Neuronal stem cell (in vitro differentiated cells): ENCODE measurements around the gene APBB2.

ENCODE experiments used
- DNase-seq: peaks from one replicate; pipeline ENCODE4 v3.0.0-alpha.2; 2013; ENCODE audit warnings: low spot score
- H2AFZ ChIP-seq: one replicate; pipeline ENCODE4 v1.6.1; 2013; ENCODE audit warnings: mild to moderate bottlenecking, low read length, inconsistent platforms
- H2AK5ac ChIP-seq: 2 replicates; pipeline ENCODE4 v1.6.1; 2013; ENCODE audit warnings: low read depth, mild to moderate bottlenecking, inconsistent platforms, low read length, moderate library complexity, mixed read lengths
- H2BK120ac ChIP-seq: 2 replicates; pipeline ENCODE4 v1.6.1; 2013; ENCODE audit warnings: low read depth, mild to moderate bottlenecking, inconsistent platforms, low read length, moderate library complexity, mixed read lengths
- H2BK12ac ChIP-seq: one replicate; pipeline ENCODE4 v1.6.1; 2013; ENCODE audit warnings: low read length, inconsistent platforms
- H2BK15ac ChIP-seq: 2 replicates; pipeline ENCODE4 v1.6.1; 2013; ENCODE audit warnings: mild to moderate bottlenecking, low read length, inconsistent platforms, mixed read lengths
- H2BK5ac ChIP-seq: one replicate; pipeline ENCODE4 v1.6.1; 2013; ENCODE audit warnings: inconsistent platforms, mild to moderate bottlenecking, low read length, moderate library complexity
- H3K14ac ChIP-seq: one replicate; pipeline ENCODE4 v1.6.1; 2013; ENCODE audit warnings: low read length, inconsistent platforms
- H3K18ac ChIP-seq: 2 replicates; pipeline ENCODE4 v1.6.1; 2013; ENCODE audit warnings: low read length, inconsistent platforms
- H3K23ac ChIP-seq: 2 replicates; pipeline ENCODE4 v1.6.1; 2013; ENCODE audit warnings: low read depth, mild to moderate bottlenecking, mixed read lengths, low read length, inconsistent platforms; ENCODE audit not compliant: poor library complexity
- H3K27ac ChIP-seq: replicated peaks from 3 replicates; pipeline ENCODE4 v1.5.1; 2013; ENCODE audit warnings: low read length, inconsistent platforms
- H3K27me3 ChIP-seq, 3 experiments: 2 replicates each; pipeline ENCODE4 v1.6.1; 2013; ENCODE audit warnings: low read length in 3 of 3, mild to moderate bottlenecking in 2 of 3, inconsistent platforms in 1 of 3, low read depth in 1 of 3, mixed read lengths in 1 of 3, moderate library complexity in 1 of 3; ENCODE audit not compliant: control insufficient read depth in 3 of 3, insufficient read depth in 3 of 3
- H3K36me3 ChIP-seq, 2 donors: replicated peaks in 1 of 2; 2 replicates each; pipeline ENCODE4 v1.6.1; 2013; ENCODE audit warnings: low read length in 2 of 2; ENCODE audit not compliant: control insufficient read depth in 2 of 2, insufficient read depth in 2 of 2
- H3K4ac ChIP-seq: 2 replicates; pipeline ENCODE4 v1.6.1; 2013; ENCODE audit warnings: inconsistent platforms, mild to moderate bottlenecking, low read length, moderate library complexity
- H3K4me1 ChIP-seq, 2 donors: 1 replicate in 1 of 2; 2 replicates in 1 of 2; pipeline ENCODE4 v1.6.1; 2013; ENCODE audit warnings: low read length in 2 of 2, low read depth in 1 of 2; ENCODE audit not compliant: control insufficient read depth in 2 of 2, insufficient read depth in 1 of 2
- H3K4me2 ChIP-seq: one replicate; pipeline ENCODE4 v1.6.1; 2013; ENCODE audit warnings: mild to moderate bottlenecking, low read length, inconsistent platforms; ENCODE audit not compliant: insufficient read depth, poor library complexity, severe bottlenecking
- H3K4me3 ChIP-seq, 2 donors: 2 replicates each; pipeline ENCODE4 v1.5.1; 2013; ENCODE audit warnings: low read length in 2 of 2, mild to moderate bottlenecking in 2 of 2, inconsistent platforms in 1 of 2, moderate library complexity in 1 of 2
- H3K79me1 ChIP-seq: one replicate; pipeline ENCODE4 v1.6.1; 2013; ENCODE audit warnings: low read depth, mild to moderate bottlenecking, inconsistent platforms, low read length, moderate library complexity
- H3K9ac ChIP-seq: one replicate; pipeline ENCODE4 v1.6.1; 2013; ENCODE audit warnings: mild to moderate bottlenecking, low read depth, low read length, inconsistent platforms; ENCODE audit not compliant: poor library complexity
- H3K9me3 ChIP-seq, 2 donors: replicated peaks in 1 of 2; 2 replicates each; pipeline versions ENCODE3 to v1.6.1; 2013; ENCODE audit warnings: low read length in 2 of 2, mild to moderate bottlenecking in 2 of 2, inconsistent platforms in 1 of 2, low read depth in 1 of 2, mixed read lengths in 1 of 2, moderate library complexity in 1 of 2; ENCODE audit not compliant: control insufficient read depth in 2 of 2, insufficient read depth in 1 of 2
- H4K8ac ChIP-seq: one replicate; pipeline ENCODE4 v1.6.1; 2013; ENCODE audit warnings: low read depth, mild to moderate bottlenecking, inconsistent platforms, low read length, moderate library complexity
- H4K91ac ChIP-seq: one replicate; pipeline ENCODE4 v1.6.1; 2013; ENCODE audit warnings: low read length, low read depth, mild to moderate bottlenecking, inconsistent platforms; ENCODE audit not compliant: poor library complexity
- WGBS, 2 donors: extraction: QIAGEN DNeasy Blood & Tissue Kit; methylation state at CpG; one replicate each; pipeline ENCODE4 v1.1.7; 2013; ENCODE audit warnings: missing lambda C conversion rate in 2 of 2, mixed read lengths in 1 of 2; ENCODE audit not compliant: insufficient read length in 2 of 2, insufficient replicate concordance in 1 of 2; ENCODE audit errors: extremely low coverage in 2 of 2; 5-methylcytosine and 5-hydroxymethylcytosine counted together

The APBB2 gene

DNA sequence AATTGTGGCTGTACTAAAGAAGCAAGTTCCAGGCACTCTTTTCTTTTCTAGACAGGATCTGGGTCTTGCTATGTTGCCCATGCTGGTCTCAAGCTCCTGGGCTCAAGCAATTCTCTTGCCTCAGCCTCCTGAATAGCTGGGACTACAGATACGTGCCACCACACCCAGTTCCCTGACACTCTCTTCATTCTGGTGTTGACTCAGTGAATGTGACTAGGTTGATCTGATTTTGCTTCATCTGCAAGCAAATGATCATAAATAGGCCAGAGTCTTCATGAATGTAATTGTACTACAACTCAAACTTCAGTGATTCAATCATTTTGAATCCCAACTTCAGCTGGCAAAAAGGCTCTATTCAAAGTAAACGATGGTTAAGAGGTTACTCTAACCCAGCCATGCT, 78.5 kb downstream of the APBB2 start:
- no peak overlapping the region for H3K18ac ChIP-seq
- no peak overlapping the region for H2BK12ac ChIP-seq
- no peaks in the 10 kb centered on the region for H3K79me1 ChIP-seq
- no peak overlapping the region for H2BK120ac ChIP-seq
- H3K14ac ChIP-seq = no peak overlapping the region
- no peak overlapping the region for H2AK5ac ChIP-seq
- H3K27me3 ChIP-seq = no peaks in the 10 kb centered on the region
- no CpG with 5 or more reads among the region's 2 CpGs for WGBS, 2 donors
- peaks cover 0 to 15% of the 10 kb centered on the region in 2 donors for H3K4me1 ChIP-seq
- H3K9ac ChIP-seq = no peak overlapping the region
- no peak overlapping the region for H2BK5ac ChIP-seq
- no peak overlapping the region for H3K4me3 ChIP-seq
- no peak overlapping the region for H4K8ac ChIP-seq
- no peak overlapping the region for H3K4me2 ChIP-seq
- no peak for DNase-seq
- no peak overlapping the region for H3K27ac ChIP-seq
- H3K4ac ChIP-seq = no peak overlapping the region
- H4K91ac ChIP-seq = no peak overlapping the region
- H3K9me3 ChIP-seq = no peaks in the 10 kb centered on the region
- no peak overlapping the region for H3K23ac ChIP-seq
- no peak overlapping the region for H2AFZ ChIP-seq
- H3K36me3 ChIP-seq = no peaks in the 10 kb centered on the region
- no peak overlapping the region for H2BK15ac ChIP-seq

- Histone ChIP-seq H3K27ac (no peak overlapping the region), H4K8ac (no peak overlapping the region), H3K79me1 (no peaks in the 10 kb centered on the region), H3K4me1 (peaks cover 0 to 10% of the 10 kb centered on the region in 2 donors), H3K23ac (no peak overlapping the region), H3K27me3 (no peaks in the 10 kb centered on the region), H3K14ac (no peak overlapping the region), H2AFZ (no peak overlapping the region), H2BK15ac (no peak overlapping the region), H3K4me3 (no peak overlapping the region), H2BK120ac (no peak overlapping the region), H4K91ac (no peak overlapping the region), H3K9me3 (no peaks in the 10 kb centered on the region), H2BK5ac (no peak overlapping the region), H3K36me3 (no peaks in the 10 kb centered on the region), H2BK12ac (no peak overlapping the region), H3K9ac (no peak overlapping the region), H3K18ac (no peak overlapping the region), H2AK5ac (no peak overlapping the region), H3K4me2 (no peak overlapping the region), H3K4ac (no peak overlapping the region)
- WGBS, 2 donors = no CpG with 5 or more reads among the region's 2 CpGs
- DNase-seq = no peak
Measured at GRCh38 chr4:41134581-41134980, 79.8 kb downstream of the APBB2 start.

DNA sequence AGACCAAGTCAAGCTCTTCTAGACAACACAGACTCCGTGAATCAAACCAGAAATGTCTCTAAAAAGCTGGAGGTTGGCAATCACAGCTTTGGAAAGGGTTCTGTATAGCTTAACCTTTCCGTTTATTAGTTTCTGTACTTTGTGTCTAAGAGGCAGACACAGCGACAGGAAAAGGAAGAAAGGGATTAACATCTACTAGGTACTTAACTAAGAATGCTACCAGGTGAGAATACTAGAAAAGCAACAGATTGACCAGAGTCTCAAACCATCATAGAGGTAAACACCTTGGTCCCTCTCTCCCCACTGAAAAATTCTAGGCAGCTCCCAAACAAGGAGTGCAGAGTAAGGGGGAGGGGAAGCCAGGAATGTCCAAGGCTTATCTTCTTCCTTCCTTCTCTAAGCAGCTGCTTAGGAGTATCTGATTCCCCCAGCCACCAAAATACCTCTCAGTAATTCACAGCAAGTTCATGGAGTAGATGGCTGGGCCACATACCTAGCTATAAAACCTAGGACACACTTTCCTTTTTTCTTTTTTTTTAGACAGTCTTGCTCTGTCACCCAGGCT, 80.8 kb downstream of the APBB2 start:
- WGBS, 2 donors = no CpG with 5 or more reads among the region's 3 CpGs
- Histone ChIP-seq H3K27ac (no peak overlapping the region), H3K36me3 (no peaks in the 10 kb centered on the region), H3K18ac (no peak overlapping the region), H2BK12ac (no peak overlapping the region), H3K9ac (no peak overlapping the region), H3K79me1 (no peaks in the 10 kb centered on the region), H3K4me1 (peaks cover 0 to 12% of the 10 kb centered on the region in 2 donors), H4K91ac (no peak overlapping the region), H2AFZ (no peak overlapping the region), H3K27me3 (no peaks in the 10 kb centered on the region), H3K9me3 (no peaks in the 10 kb centered on the region), H2AK5ac (no peak overlapping the region), H3K23ac (no peak overlapping the region), H3K14ac (no peak overlapping the region), H4K8ac (no peak overlapping the region), H2BK15ac (no peak overlapping the region), H2BK120ac (no peak overlapping the region), H3K4me2 (no peak overlapping the region), H2BK5ac (no peak overlapping the region), H3K4me3 (no peak overlapping the region), H3K4ac (no peak overlapping the region)
- no peak for DNase-seq

DNA sequence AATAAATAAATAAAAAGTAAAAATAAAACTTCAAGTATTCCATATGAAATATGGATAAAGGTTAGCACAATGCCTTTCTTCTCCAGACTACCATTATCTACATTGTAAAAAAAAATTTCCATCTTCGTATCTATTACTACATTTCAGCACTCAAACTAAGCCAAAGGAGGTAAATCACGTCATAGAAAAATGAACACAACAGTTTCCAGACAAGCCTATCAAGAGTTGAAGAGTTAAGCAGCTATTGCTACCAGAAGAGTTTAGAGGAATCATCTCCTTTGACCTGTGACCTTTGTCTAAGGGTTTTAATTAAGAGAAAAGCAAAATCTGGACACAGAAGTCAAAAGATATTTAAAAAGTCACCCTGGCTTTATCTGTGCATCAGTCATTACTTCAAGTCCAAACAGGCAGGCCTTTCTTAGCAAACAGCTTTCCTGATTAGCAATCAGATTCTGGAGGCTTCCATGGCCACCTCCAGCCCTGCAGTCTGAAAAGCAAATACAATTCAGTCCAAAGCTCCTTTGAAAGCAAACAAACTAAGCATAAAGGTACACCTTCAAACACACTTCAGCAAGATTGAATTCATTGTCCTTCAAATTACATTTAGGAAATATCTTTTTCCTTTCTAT, 82.2 kb downstream of the APBB2 start:
- no peaks in the 10 kb centered on the region for H3K36me3 ChIP-seq
- H3K9me3 ChIP-seq = no peaks in the 10 kb centered on the region
- H3K4me2 ChIP-seq = no peak overlapping the region
- no peak overlapping the region for H4K8ac ChIP-seq
- no peak overlapping the region for H2BK12ac ChIP-seq
- H3K27me3 ChIP-seq = no peaks in the 10 kb centered on the region
- DNase-seq = no peak
- H2AFZ ChIP-seq = no peak overlapping the region
- H2BK120ac ChIP-seq = no peak overlapping the region
- no peak overlapping the region for H3K14ac ChIP-seq
- H2AK5ac ChIP-seq = no peak overlapping the region
- no peaks in the 10 kb centered on the region for H3K79me1 ChIP-seq
- no peak overlapping the region for H2BK15ac ChIP-seq
- H3K4me1 ChIP-seq = peaks cover 0 to 12% of the 10 kb centered on the region in 2 donors
- H3K9ac ChIP-seq = no peak overlapping the region
- no peak overlapping the region for H3K18ac ChIP-seq
- no peak overlapping the region for H3K4me3 ChIP-seq
- H3K23ac ChIP-seq = no peak overlapping the region
- no peak overlapping the region for H3K27ac ChIP-seq
- no peak overlapping the region for H4K91ac ChIP-seq
- H2BK5ac ChIP-seq = no peak overlapping the region
- no CpG with 5 or more reads among the region's 2 CpGs for WGBS, 2 donors
- H3K4ac ChIP-seq = no peak overlapping the region
